ENCODE data around the gene ROM1. TPM values are rescaled to one million over a fixed set of nuclear protein-coding genes. Genes with fewer than 3 reads are reported as not detected.

The ROM1 gene
- polyA plus RNA-seq, 1 donor (not counting 4 experiments of a cell fraction or from before 2014, with no cell fraction given): 1.5 TPM

GRCh38 chr11:62647609-62648005 is 34.5 kb downstream of the ROM1 start:
- H4K20me1 ChIP-seq (ENCODE audit: control insufficient read depth, extremely low read depth, insufficient read depth, low read length): no peaks in the 10 kb centered on the region
- H3K27ac ChIP-seq (ENCODE audit: control insufficient read depth, insufficient read depth, low read length): no peak overlapping the region
- H3K4me1 ChIP-seq (ENCODE audit: control insufficient read depth, extremely low read depth, insufficient read depth, low read length): peaks cover 22% of the 10 kb centered on the region
- no peak for TF ChIP-seq CTCF (optimal IDR thresholded peaks at IDR 0.05 in 1 of 3, IDR thresholded peaks at IDR 0.05 in 1 of 3, conservative IDR thresholded peaks at IDR 0.05 in 1 of 3; ENCODE audit: extremely low read depth in 1 of 3, insufficient read depth in 2 of 3, low read length in 3 of 3)
- TF ChIP-seq EZH2 (IDR thresholded peaks at IDR 0.05; ENCODE audit: low read length): no peak
- no peak overlapping the region for H2AFZ ChIP-seq (ENCODE audit: control insufficient read depth, low read length)
- H3K9me1 ChIP-seq (ENCODE audit: control insufficient read depth, extremely low read depth, insufficient read depth, low read length): no peaks in the 10 kb centered on the region
- H3K4me2 ChIP-seq (ENCODE audit: control insufficient read depth, extremely low read depth, insufficient read depth, low read depth, low read length): no peak overlapping the region
- peaks cover 57% of the 10 kb centered on the region for H3K79me2 ChIP-seq (ENCODE audit: control insufficient read depth, insufficient read depth, low read length)
- no peak overlapping the region for H3K4me3 ChIP-seq (ENCODE audit: control insufficient read depth in 2 of 3, extremely low read depth in 1 of 3, insufficient read depth in 2 of 3, low read depth in 1 of 3, low read length in 3 of 3)
- DNase-seq (ENCODE audit: low read depth, low spot score): no peak
- H3K36me3 ChIP-seq (ENCODE audit: control insufficient read depth in 2 of 2, extremely low read depth in 1 of 2, insufficient read depth in 2 of 2, low read length in 2 of 2): peaks cover 16 to 21% of the 10 kb centered on the region in 2 experiments
- H3K9me3 ChIP-seq (ENCODE audit: control insufficient read depth, low read depth, low read length): no peaks in the 10 kb centered on the region
- no peak for FAIRE-seq
- H3K9ac ChIP-seq (ENCODE audit: control insufficient read depth, extremely low read depth, insufficient read depth, low read length): no peak overlapping the region
- dilution Hi-C loops (cut with MboI; ENCODE audit: extremely low pct_ligation_motif_present, low sequenced_read_pairs): no loop called here
- no peaks in the 10 kb centered on the region for H3K27me3 ChIP-seq (ENCODE audit: control insufficient read depth, extremely low read depth, insufficient read depth, low read length)

- peaks cover 58% of the 10 kb centered on the region for H3K79me2 ChIP-seq (ENCODE audit: control insufficient read depth, insufficient read depth, low read length)
- H3K9me1 ChIP-seq (ENCODE audit: control insufficient read depth, extremely low read depth, insufficient read depth, low read length): no peaks in the 10 kb centered on the region
- dilution Hi-C loops (cut with MboI; ENCODE audit: extremely low pct_ligation_motif_present, low sequenced_read_pairs): no loop called here
- H3K27me3 ChIP-seq (ENCODE audit: control insufficient read depth, extremely low read depth, insufficient read depth, low read length): no peaks in the 10 kb centered on the region
- peaks cover 16 to 21% of the 10 kb centered on the region in 2 experiments for H3K36me3 ChIP-seq (ENCODE audit: control insufficient read depth in 2 of 2, extremely low read depth in 1 of 2, insufficient read depth in 2 of 2, low read length in 2 of 2)
- no peak overlapping the region for H3K27ac ChIP-seq (ENCODE audit: control insufficient read depth, insufficient read depth, low read length)
- FAIRE-seq: no peak
- DNase-seq (ENCODE audit: low read depth, low spot score): no peak
- H3K4me3 ChIP-seq (ENCODE audit: control insufficient read depth in 2 of 3, extremely low read depth in 1 of 3, insufficient read depth in 2 of 3, low read depth in 1 of 3, low read length in 3 of 3): no peak overlapping the region
- H2AFZ ChIP-seq (ENCODE audit: control insufficient read depth, low read length): no peak overlapping the region
- no peak overlapping the region for H3K9ac ChIP-seq (ENCODE audit: control insufficient read depth, extremely low read depth, insufficient read depth, low read length)
- no peaks in the 10 kb centered on the region for H4K20me1 ChIP-seq (ENCODE audit: control insufficient read depth, extremely low read depth, insufficient read depth, low read length)
- peaks cover 22% of the 10 kb centered on the region for H3K4me1 ChIP-seq (ENCODE audit: control insufficient read depth, extremely low read depth, insufficient read depth, low read length)
- H3K9me3 ChIP-seq (ENCODE audit: control insufficient read depth, low read depth, low read length): no peaks in the 10 kb centered on the region
- TF ChIP-seq CTCF (optimal IDR thresholded peaks at IDR 0.05 in 1 of 3, IDR thresholded peaks at IDR 0.05 in 1 of 3, conservative IDR thresholded peaks at IDR 0.05 in 1 of 3; ENCODE audit: extremely low read depth in 1 of 3, insufficient read depth in 2 of 3, low read length in 3 of 3) (no peak), EZH2 (IDR thresholded peaks at IDR 0.05; ENCODE audit: low read length) (no peak)
- no peak overlapping the region for H3K4me2 ChIP-seq (ENCODE audit: control insufficient read depth, extremely low read depth, insufficient read depth, low read depth, low read length)
These were observed 35.3 kb downstream of the ROM1 start for GRCh38 chr11:62648185-62648966.

All from keratinocyte (primary cell).